ENCODE measurements around the gene GPR158.

DNA sequence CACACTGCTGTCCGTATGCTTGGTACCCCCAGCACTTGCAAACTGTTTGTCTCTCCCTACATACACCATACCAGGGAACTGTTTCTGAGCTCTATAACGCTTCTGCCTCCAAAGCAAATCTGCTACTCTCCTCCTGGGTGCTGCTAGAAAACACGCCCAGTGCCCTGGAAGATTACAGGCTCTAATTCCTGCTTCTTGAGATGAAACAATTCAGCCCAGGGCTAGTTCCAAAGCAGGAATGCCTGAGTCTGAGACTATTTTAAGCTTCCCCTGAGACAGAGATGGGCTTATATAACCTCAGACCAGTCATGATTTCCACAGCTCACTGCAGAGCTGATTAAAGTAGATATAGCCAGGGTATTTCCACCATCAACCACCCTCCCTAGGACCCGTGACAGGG, 327.1 kb downstream of the GPR158 start:
- TF ChIP-seq, protein P1, sequence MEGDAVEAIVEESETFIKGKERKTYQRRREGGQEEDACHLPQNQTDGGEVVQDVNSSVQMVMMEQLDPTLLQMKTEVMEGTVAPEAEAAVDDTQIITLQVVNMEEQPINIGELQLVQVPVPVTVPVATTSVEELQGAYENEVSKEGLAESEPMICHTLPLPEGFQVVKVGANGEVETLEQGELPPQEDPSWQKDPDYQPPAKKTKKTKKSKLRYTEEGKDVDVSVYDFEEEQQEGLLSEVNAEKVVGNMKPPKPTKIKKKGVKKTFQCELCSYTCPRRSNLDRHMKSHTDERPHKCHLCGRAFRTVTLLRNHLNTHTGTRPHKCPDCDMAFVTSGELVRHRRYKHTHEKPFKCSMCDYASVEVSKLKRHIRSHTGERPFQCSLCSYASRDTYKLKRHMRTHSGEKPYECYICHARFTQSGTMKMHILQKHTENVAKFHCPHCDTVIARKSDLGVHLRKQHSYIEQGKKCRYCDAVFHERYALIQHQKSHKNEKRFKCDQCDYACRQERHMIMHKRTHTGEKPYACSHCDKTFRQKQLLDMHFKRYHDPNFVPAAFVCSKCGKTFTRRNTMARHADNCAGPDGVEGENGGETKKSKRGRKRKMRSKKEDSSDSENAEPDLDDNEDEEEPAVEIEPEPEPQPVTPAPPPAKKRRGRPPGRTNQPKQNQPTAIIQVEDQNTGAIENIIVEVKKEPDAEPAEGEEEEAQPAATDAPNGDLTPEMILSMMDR (IDR thresholded peaks at IDR 0.05; ENCODE audit: low read depth, low read length, missing input control): no peak
- TF ChIP-seq, protein P2, sequence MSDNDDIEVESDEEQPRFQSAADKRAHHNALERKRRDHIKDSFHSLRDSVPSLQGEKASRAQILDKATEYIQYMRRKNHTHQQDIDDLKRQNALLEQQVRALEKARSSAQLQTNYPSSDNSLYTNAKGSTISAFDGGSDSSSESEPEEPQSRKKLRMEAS (IDR thresholded peaks at IDR 0.05): no peak
- no peak for TF ChIP-seq RAD21 (IDR thresholded peaks at IDR 0.05)
- no peak for TF ChIP-seq YY1 (IDR thresholded peaks at IDR 0.05)
- no peak for TF ChIP-seq HNF4G (IDR thresholded peaks at IDR 0.05)
- TF ChIP-seq, protein P3, sequence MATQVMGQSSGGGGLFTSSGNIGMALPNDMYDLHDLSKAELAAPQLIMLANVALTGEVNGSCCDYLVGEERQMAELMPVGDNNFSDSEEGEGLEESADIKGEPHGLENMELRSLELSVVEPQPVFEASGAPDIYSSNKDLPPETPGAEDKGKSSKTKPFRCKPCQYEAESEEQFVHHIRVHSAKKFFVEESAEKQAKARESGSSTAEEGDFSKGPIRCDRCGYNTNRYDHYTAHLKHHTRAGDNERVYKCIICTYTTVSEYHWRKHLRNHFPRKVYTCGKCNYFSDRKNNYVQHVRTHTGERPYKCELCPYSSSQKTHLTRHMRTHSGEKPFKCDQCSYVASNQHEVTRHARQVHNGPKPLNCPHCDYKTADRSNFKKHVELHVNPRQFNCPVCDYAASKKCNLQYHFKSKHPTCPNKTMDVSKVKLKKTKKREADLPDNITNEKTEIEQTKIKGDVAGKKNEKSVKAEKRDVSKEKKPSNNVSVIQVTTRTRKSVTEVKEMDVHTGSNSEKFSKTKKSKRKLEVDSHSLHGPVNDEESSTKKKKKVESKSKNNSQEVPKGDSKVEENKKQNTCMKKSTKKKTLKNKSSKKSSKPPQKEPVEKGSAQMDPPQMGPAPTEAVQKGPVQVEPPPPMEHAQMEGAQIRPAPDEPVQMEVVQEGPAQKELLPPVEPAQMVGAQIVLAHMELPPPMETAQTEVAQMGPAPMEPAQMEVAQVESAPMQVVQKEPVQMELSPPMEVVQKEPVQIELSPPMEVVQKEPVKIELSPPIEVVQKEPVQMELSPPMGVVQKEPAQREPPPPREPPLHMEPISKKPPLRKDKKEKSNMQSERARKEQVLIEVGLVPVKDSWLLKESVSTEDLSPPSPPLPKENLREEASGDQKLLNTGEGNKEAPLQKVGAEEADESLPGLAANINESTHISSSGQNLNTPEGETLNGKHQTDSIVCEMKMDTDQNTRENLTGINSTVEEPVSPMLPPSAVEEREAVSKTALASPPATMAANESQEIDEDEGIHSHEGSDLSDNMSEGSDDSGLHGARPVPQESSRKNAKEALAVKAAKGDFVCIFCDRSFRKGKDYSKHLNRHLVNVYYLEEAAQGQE (IDR thresholded peaks at IDR 0.05): no peak
- TF ChIP-seq SP1 (IDR thresholded peaks at IDR 0.05): no peak
- TF ChIP-seq RXRA (IDR thresholded peaks at IDR 0.05): no peak
- TF ChIP-seq HNF4A (conservative IDR thresholded peaks at IDR 0.05): no peak
- no peak for TF ChIP-seq GABPA (IDR thresholded peaks at IDR 0.05 in 1 of 2, conservative IDR thresholded peaks at IDR 0.05 in 1 of 2)
